Esophagus squamous epithelium (tissue), 4 donors: ENCODE measurements around the gene SLAMF6.

Experiments used
- CTCF ChIP-seq, 6 experiments: fragments of 450-650 bp in 4 of 6; fragments of 200-600 bp in 2 of 6; sonication (generic) in 2 of 6; IDR thresholded peaks; one replicate each; pipeline ENCODE4 v1.5.1; 2016 to 2019; ENCODE audit warnings: antibody characterized with exemption in 6 of 6, mild to moderate bottlenecking in 4 of 6, moderate library complexity in 4 of 6
- POLR2A ChIP-seq, 4 donors: fragments of 450-650 bp; IDR thresholded peaks; one replicate each; pipeline ENCODE4 v1.6.1; 2017; ENCODE audit warnings: antibody characterized with exemption in 4 of 4, mild to moderate bottlenecking in 4 of 4, moderate library complexity in 3 of 4

GRCh38 chr1:160570840-160571239 lies 47.8 kb upstream of the SLAMF6 start:
- TF ChIP-seq CTCF (IDR thresholded peaks at IDR 0.05) (no peak), POLR2A (IDR thresholded peaks at IDR 0.05) (no peak)
